ENCODE data around the gene OLFM2. TPM values are rescaled to one million over a fixed set of nuclear protein-coding genes. Genes with fewer than 3 reads are reported as not detected.
A peak's percentile ranks its signal among the peaks of the same experiment; 100 is the strongest.

The OLFM2 gene
- total and polyA plus RNA-seq, 2 experiments from 2014 or later, result 8.9 to 11.6 TPM

GRCh38 chr19:9941671-9942070 lies 5.4 kb upstream of the OLFM2 start:
- H3K27ac ChIP-seq, result peak overlapping the region; percentile 82
- peaks cover 31% of the 10 kb centered on the region for H3K4me1 ChIP-seq (ENCODE audit: insufficient read depth)
- no peaks in the 10 kb centered on the region for H3K27me3 ChIP-seq (replicated peaks; ENCODE audit: insufficient read depth)
- H3K9me2 ChIP-seq (ENCODE audit: insufficient read depth), result no peaks in the 10 kb centered on the region
- peak; percentile 78 for DNase-seq
- no peaks in the 10 kb centered on the region for H4K20me1 ChIP-seq (ENCODE audit: insufficient read depth)
- H3K9me3 ChIP-seq (ENCODE audit: low read depth), result no peaks in the 10 kb centered on the region
- no peak overlapping the region for H3K4me2 ChIP-seq (ENCODE audit: unreplicated experiment)
- no peaks in the 10 kb centered on the region for H3K79me2 ChIP-seq (ENCODE audit: insufficient read depth)
- 7 to 13% methylated on average over 1 of the region's 1 CpG for WGBS, 2 experiments (ENCODE audit: low coverage in 1 of 2, low lambda C conversion rate in 2 of 2, missing lambda C conversion rate in 2 of 2)
- no peak overlapping the region for H3K4me3 ChIP-seq
- peaks cover 40% of the 10 kb centered on the region for H3F3A ChIP-seq (ENCODE audit: insufficient read depth)
- H2AFZ ChIP-seq, result no peak overlapping the region
- TF ChIP-seq EZH2phosphoT487 (IDR thresholded peaks at IDR 0.05; ENCODE audit: insufficient read depth, low read depth) (no peak), EZH2 (IDR thresholded peaks at IDR 0.05; ENCODE audit: insufficient read depth, poor library complexity, severe bottlenecking) (no peak)
- in situ Hi-C loops (cut with MboI), result loop anchor here (25.0 kb wide), 2 partner anchors 296 to 446 kb away; partner anchors contain the start of genes S1PR2 and TYK2
- no peaks in the 10 kb centered on the region for H3K36me3 ChIP-seq (ENCODE audit: low read depth)
- peak overlapping the region; percentile 7; the same call in 1 of the 2 replicates for H3K9ac ChIP-seq

- Histone ChIP-seq H3F3A (ENCODE audit: insufficient read depth) (peaks cover 39% of the 10 kb centered on the region), H3K9ac (peak overlapping the region; percentile 7; the same call in 1 of the 2 replicates), H3K27me3 (replicated peaks; ENCODE audit: insufficient read depth) (no peaks in the 10 kb centered on the region), H3K4me1 (ENCODE audit: insufficient read depth) (peaks cover 27% of the 10 kb centered on the region), H4K20me1 (ENCODE audit: insufficient read depth) (no peaks in the 10 kb centered on the region), H3K4me3 (no peak overlapping the region), H3K9me2 (ENCODE audit: insufficient read depth) (no peaks in the 10 kb centered on the region), H3K9me3 (ENCODE audit: low read depth) (no peaks in the 10 kb centered on the region), H3K36me3 (ENCODE audit: low read depth) (no peaks in the 10 kb centered on the region), H3K27ac (peak overlapping the region; percentile 82), H3K79me2 (ENCODE audit: insufficient read depth) (no peaks in the 10 kb centered on the region), H2AFZ (no peak overlapping the region), H3K4me2 (ENCODE audit: unreplicated experiment) (peak overlapping the region; percentile 16)
- TF ChIP-seq EZH2phosphoT487 (IDR thresholded peaks at IDR 0.05; ENCODE audit: insufficient read depth, low read depth) (no peak), EZH2 (IDR thresholded peaks at IDR 0.05; ENCODE audit: insufficient read depth, poor library complexity, severe bottlenecking) (no peak)
- in situ Hi-C loops (cut with MboI), result loop anchor here (25.0 kb wide), 2 partner anchors 296 to 446 kb away; partner anchors contain the start of genes S1PR2 and TYK2
- 0 to 7% methylated on average over 1 of the region's 1 CpG for WGBS, 2 experiments (ENCODE audit: low coverage in 1 of 2, low lambda C conversion rate in 2 of 2, missing lambda C conversion rate in 2 of 2)
- peak; percentile 70 for DNase-seq
Observed at GRCh38 chr19:9941231-9941630, 4.9 kb upstream of the OLFM2 start.

GRCh38 chr19:9940778-9941177 lies 4.5 kb upstream of the OLFM2 start:
- Histone ChIP-seq H3K4me1 (ENCODE audit: insufficient read depth) (peaks cover 22% of the 10 kb centered on the region), H3F3A (ENCODE audit: insufficient read depth) (peaks cover 35% of the 10 kb centered on the region), H3K27me3 (replicated peaks; ENCODE audit: insufficient read depth) (no peaks in the 10 kb centered on the region), H3K4me3 (no peak overlapping the region), H3K79me2 (ENCODE audit: insufficient read depth) (no peaks in the 10 kb centered on the region), H3K4me2 (ENCODE audit: unreplicated experiment) (peak overlapping the region; percentile 16), H3K9me3 (ENCODE audit: low read depth) (no peaks in the 10 kb centered on the region), H3K9ac (no peak overlapping the region), H3K9me2 (ENCODE audit: insufficient read depth) (no peaks in the 10 kb centered on the region), H3K36me3 (ENCODE audit: low read depth) (no peaks in the 10 kb centered on the region), H2AFZ (no peak overlapping the region), H4K20me1 (ENCODE audit: insufficient read depth) (no peaks in the 10 kb centered on the region), H3K27ac (peak overlapping the region; percentile 82)
- 11 to 15% methylated on average over 2 of the region's 2 CpGs for WGBS, 2 experiments (ENCODE audit: low coverage in 1 of 2, low lambda C conversion rate in 2 of 2, missing lambda C conversion rate in 2 of 2)
- TF ChIP-seq EZH2 (IDR thresholded peaks at IDR 0.05; ENCODE audit: insufficient read depth, poor library complexity, severe bottlenecking), result no peak
- no peak for TF ChIP-seq EZH2phosphoT487 (IDR thresholded peaks at IDR 0.05; ENCODE audit: insufficient read depth, low read depth)
- in situ Hi-C loops (cut with MboI), result loop anchor here (25.0 kb wide), 2 partner anchors 297 to 447 kb away; partner anchors contain the start of genes S1PR2 and TYK2
- DNase-seq, result no peak

- peaks cover 14% of the 10 kb centered on the region for H3K4me1 ChIP-seq (ENCODE audit: insufficient read depth)
- TF ChIP-seq EZH2 (IDR thresholded peaks at IDR 0.05; ENCODE audit: insufficient read depth, poor library complexity, severe bottlenecking), result no peak
- no peak for TF ChIP-seq EZH2phosphoT487 (IDR thresholded peaks at IDR 0.05; ENCODE audit: insufficient read depth, low read depth)
- H2AFZ ChIP-seq, result no peak overlapping the region
- no peak overlapping the region for H3K4me2 ChIP-seq (ENCODE audit: unreplicated experiment)
- no peaks in the 10 kb centered on the region for H3K9me2 ChIP-seq (ENCODE audit: insufficient read depth)
- DNase-seq, result peak; percentile 61
- H3K27me3 ChIP-seq (replicated peaks; ENCODE audit: insufficient read depth), result peaks cover 9% of the 10 kb centered on the region; the same call in 1 of the 2 replicates
- no peaks in the 10 kb centered on the region for H4K20me1 ChIP-seq (ENCODE audit: insufficient read depth)
- 53 to 57% methylated on average over 3 of the region's 3 CpGs for WGBS, 2 experiments (ENCODE audit: low coverage in 1 of 2, low lambda C conversion rate in 2 of 2, missing lambda C conversion rate in 2 of 2)
- in situ Hi-C loops (cut with MboI), result loop anchor here (10.0 to 25.0 kb wide), 3 partner anchors 85 to 448 kb away; partner anchors contain the start of genes S1PR2 and TYK2
- no peak overlapping the region for H3K9ac ChIP-seq
- H3K36me3 ChIP-seq (ENCODE audit: low read depth), result no peaks in the 10 kb centered on the region
- H3K27ac ChIP-seq, result no peak overlapping the region
- no peaks in the 10 kb centered on the region for H3K9me3 ChIP-seq (ENCODE audit: low read depth)
- H3K79me2 ChIP-seq (ENCODE audit: insufficient read depth), result no peaks in the 10 kb centered on the region
- peaks cover 40% of the 10 kb centered on the region for H3F3A ChIP-seq (ENCODE audit: insufficient read depth)
- H3K4me3 ChIP-seq, result no peak overlapping the region
Observed at GRCh38 chr19:9939301-9939913, 3.1 kb upstream of the OLFM2 start.
